Liver (tissue), 9 donors: ENCODE results near the gene CAPZB. TPM values are rescaled to one million over a fixed set of nuclear protein-coding genes. Genes with fewer than 3 reads are reported as not detected.

Experiments
- DNase-seq: peaks from one replicate; pipeline ENCODE4 v3.0.0-alpha.2; 2017; ENCODE audit warnings: low spot score
- H3K27ac ChIP-seq, 2 donors: one replicate each; pipeline ENCODE4 v1.7.0; 2013; ENCODE audit warnings: inconsistent platforms in 2 of 2, low read length in 2 of 2, control low read depth in 1 of 2, low read depth in 1 of 2, mild to moderate bottlenecking in 1 of 2
- H3K27me3 ChIP-seq, 4 donors: one replicate each; pipeline versions ENCODE4 v1.6.1 to v1.7.0; 2013; ENCODE audit warnings: low read length in 3 of 4, inconsistent platforms in 1 of 4, mild to moderate bottlenecking in 1 of 4, moderate library complexity in 1 of 4; ENCODE audit not compliant: control insufficient read depth in 4 of 4, insufficient read depth in 4 of 4
- H3K36me3 ChIP-seq, 4 donors: one replicate each; pipeline versions ENCODE4 v1.6.1 to v1.7.0; 2013; ENCODE audit warnings: low read length in 3 of 4, mild to moderate bottlenecking in 3 of 4, low read depth in 1 of 4, moderate library complexity in 1 of 4; ENCODE audit not compliant: control insufficient read depth in 4 of 4, insufficient read depth in 3 of 4
- H3K4me1 ChIP-seq, 4 donors: one replicate each; pipeline versions ENCODE4 v1.6.1 to v1.7.0; 2013; ENCODE audit warnings: low read length in 3 of 4, mild to moderate bottlenecking in 3 of 4, moderate library complexity in 1 of 4; ENCODE audit not compliant: control insufficient read depth in 4 of 4, insufficient read depth in 4 of 4
- H3K4me3 ChIP-seq, 3 donors: one replicate each; pipeline versions ENCODE4 v1.6.1 to v1.7.0; 2013; ENCODE audit warnings: low read length in 3 of 3, control low read depth in 1 of 3, low read depth in 1 of 3, mild to moderate bottlenecking in 1 of 3
- H3K9ac ChIP-seq, 2 donors: one replicate each; pipeline ENCODE4 v1.7.0; 2013; ENCODE audit warnings: low read length in 2 of 2, mild to moderate bottlenecking in 2 of 2, moderate library complexity in 2 of 2, control low read depth in 1 of 2, low read depth in 1 of 2
- H3K9me3 ChIP-seq, 4 donors: one replicate each; pipeline versions ENCODE4 v1.6.1 to v1.7.0; 2013; ENCODE audit warnings: low read length in 3 of 4; ENCODE audit not compliant: control insufficient read depth in 4 of 4
- ATF3 ChIP-seq: IDR thresholded peaks from 2 replicates; pipeline ENCODE4 v1.6.1; 2016; ENCODE audit warnings: antibody characterized with exemption
- CTCF ChIP-seq: fragments of 150-350 bp; IDR thresholded peaks from 2 replicates; pipeline ENCODE4 v1.5.1; 2017; ENCODE audit warnings: improper control_type of control experiment, low read depth, low read length; ENCODE audit not compliant: missing input control
- FOXA1 ChIP-seq: IDR thresholded peaks from 2 replicates; pipeline ENCODE4 v1.6.1; 2016; ENCODE audit warnings: antibody characterized with exemption
- GABPA ChIP-seq, 2 donors: IDR thresholded peaks in 1 of 2; conservative IDR thresholded peaks in 1 of 2; 2 replicates each; pipeline ENCODE4 v1.6.1; 2016; ENCODE audit warnings: antibody characterized with exemption in 2 of 2, mild to moderate bottlenecking in 1 of 2, moderate library complexity in 1 of 2
- HNF4A ChIP-seq, 2 donors: conservative IDR thresholded peaks; 2 replicates each; pipeline ENCODE4 v1.6.1; 2016; ENCODE audit warnings: antibody characterized with exemption in 2 of 2, mild to moderate bottlenecking in 2 of 2
- HNF4G ChIP-seq: IDR thresholded peaks from 2 replicates; pipeline ENCODE4 v1.6.1; 2016; ENCODE audit warnings: antibody characterized with exemption
- JUND ChIP-seq, 2 donors: IDR thresholded peaks; 2 replicates each; pipeline ENCODE4 v1.6.1; 2016; ENCODE audit warnings: antibody characterized with exemption in 2 of 2
- NR2F2 ChIP-seq: IDR thresholded peaks from 2 replicates; pipeline ENCODE4 v1.6.1; 2016; ENCODE audit warnings: antibody characterized with exemption
- RAD21 ChIP-seq, 2 donors: IDR thresholded peaks; 2 replicates each; pipeline ENCODE4 v1.6.1; 2016; ENCODE audit warnings: antibody characterized with exemption in 2 of 2, mild to moderate bottlenecking in 2 of 2
- RXRA ChIP-seq, 2 donors: IDR thresholded peaks; 2 replicates each; pipeline ENCODE4 v1.6.1; 2017 to 2018; ENCODE audit warnings: antibody characterized with exemption in 2 of 2, mild to moderate bottlenecking in 1 of 2
- TAF1 ChIP-seq: conservative IDR thresholded peaks from 2 replicates; pipeline ENCODE4 v1.6.1; 2016; ENCODE audit warnings: antibody characterized with exemption, mild to moderate bottlenecking
- YY1 ChIP-seq: IDR thresholded peaks from 2 replicates; pipeline ENCODE4 v1.6.1; 2016; ENCODE audit warnings: antibody characterized with exemption, mild to moderate bottlenecking
- WGBS: extraction: QIAGEN DNeasy Blood & Tissue Kit; methylation state at CpG from one replicate; pipeline ENCODE4 v1.1.7; 2013; 5-methylcytosine and 5-hydroxymethylcytosine counted together
- polyA plus RNA-seq, 2 donors: library from polyadenylated mRNA; stranded (reverse) in 1 of 2; unstranded in 1 of 2; fragments of 200-250 nt in 1 of 2; fragments of >200 nt in 1 of 2; fragmentation: Nextera tagmentation in 1 of 2; extraction: Ambion mirVana in 1 of 2; gene quantifications; one replicate each; pipeline versions ENCODE4 v1.2.1 to v1.2.3, GENCODE V29; 2013 to 2015
- total RNA-seq, 2 donors: library from RNA; depleted of rRNA; stranded (reverse); fragments of >200 nt; gene quantifications; one replicate each; pipeline ENCODE4 v1.2.3, GENCODE V29; 2014
- TF ChIP-seq, protein P1 (sequence below): IDR thresholded peaks from 2 replicates; pipeline ENCODE4 v1.6.1; 2016; ENCODE audit warnings: antibody characterized with exemption
- TF ChIP-seq, protein P2 (sequence below): IDR thresholded peaks from 2 replicates; pipeline ENCODE4 v1.6.1; 2016; ENCODE audit warnings: antibody characterized with exemption
- TF ChIP-seq, protein P3 (sequence below): IDR thresholded peaks from 2 replicates; pipeline ENCODE4 v1.6.1; 2016; ENCODE audit warnings: antibody characterized with exemption, mild to moderate bottlenecking
- donor health status: healthy.
- donor health status: healthy.
- donor health status: healthy.
- donor health status: healthy.
- donor health status: healthy.

CAPZB gene
- total and polyA plus RNA-seq, 4 donors = 38.3 to 98.9 (median 51.1) TPM

DNA sequence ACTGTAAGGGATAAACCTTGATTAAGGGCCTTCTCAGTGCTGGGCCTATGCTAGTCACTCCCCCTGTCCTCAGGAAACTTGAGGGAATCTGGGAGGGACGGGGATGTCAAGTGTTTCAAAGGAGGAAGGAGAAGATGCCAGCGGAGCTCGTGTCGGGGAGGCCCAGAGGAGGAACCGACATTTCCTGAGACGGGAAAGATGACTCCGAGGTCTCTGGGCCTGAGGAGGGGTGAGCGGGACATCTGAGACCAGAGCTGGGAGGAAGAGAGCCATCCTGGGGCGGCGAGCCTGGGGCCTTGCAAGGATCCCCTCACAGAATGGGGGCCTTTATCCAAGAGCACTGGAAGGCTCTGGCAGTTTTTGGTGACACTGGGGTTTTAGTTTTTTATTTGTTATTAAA, 162.9 kb downstream of the CAPZB start:
- no peaks in the 10 kb centered on the region for H3K4me1 ChIP-seq
- no peak for DNase-seq
- TF ChIP-seq GABPA (IDR thresholded peaks at IDR 0.05 in 1 of 2, conservative IDR thresholded peaks at IDR 0.05 in 1 of 2) = no peak
- TF ChIP-seq, protein P1, sequence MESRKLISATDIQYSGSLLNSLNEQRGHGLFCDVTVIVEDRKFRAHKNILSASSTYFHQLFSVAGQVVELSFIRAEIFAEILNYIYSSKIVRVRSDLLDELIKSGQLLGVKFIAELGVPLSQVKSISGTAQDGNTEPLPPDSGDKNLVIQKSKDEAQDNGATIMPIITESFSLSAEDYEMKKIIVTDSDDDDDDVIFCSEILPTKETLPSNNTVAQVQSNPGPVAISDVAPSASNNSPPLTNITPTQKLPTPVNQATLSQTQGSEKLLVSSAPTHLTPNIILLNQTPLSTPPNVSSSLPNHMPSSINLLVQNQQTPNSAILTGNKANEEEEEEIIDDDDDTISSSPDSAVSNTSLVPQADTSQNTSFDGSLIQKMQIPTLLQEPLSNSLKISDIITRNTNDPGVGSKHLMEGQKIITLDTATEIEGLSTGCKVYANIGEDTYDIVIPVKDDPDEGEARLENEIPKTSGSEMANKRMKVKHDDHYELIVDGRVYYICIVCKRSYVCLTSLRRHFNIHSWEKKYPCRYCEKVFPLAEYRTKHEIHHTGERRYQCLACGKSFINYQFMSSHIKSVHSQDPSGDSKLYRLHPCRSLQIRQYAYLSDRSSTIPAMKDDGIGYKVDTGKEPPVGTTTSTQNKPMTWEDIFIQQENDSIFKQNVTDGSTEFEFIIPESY = no peak
- no peak for TF ChIP-seq RAD21 (IDR thresholded peaks at IDR 0.05)
- TF ChIP-seq JUND (IDR thresholded peaks at IDR 0.05) = no peak
- TF ChIP-seq TAF1 = no peak
- no peak for TF ChIP-seq NR2F2
- no peak for TF ChIP-seq HNF4A (conservative IDR thresholded peaks at IDR 0.05)
- no peak for TF ChIP-seq YY1
- no peak for TF ChIP-seq HNF4G
- TF ChIP-seq, protein P2, sequence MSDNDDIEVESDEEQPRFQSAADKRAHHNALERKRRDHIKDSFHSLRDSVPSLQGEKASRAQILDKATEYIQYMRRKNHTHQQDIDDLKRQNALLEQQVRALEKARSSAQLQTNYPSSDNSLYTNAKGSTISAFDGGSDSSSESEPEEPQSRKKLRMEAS = no peak
- no peak for TF ChIP-seq ATF3
- WGBS = 82% methylated on average over 10 of the region's 10 CpGs
- no peaks in the 10 kb centered on the region for H3K9me3 ChIP-seq
- no peak overlapping the region for H3K9ac ChIP-seq
- no peaks in the 10 kb centered on the region for H3K27me3 ChIP-seq
- no peak overlapping the region for H3K27ac ChIP-seq
- peaks cover 13 to 51% (median 15%) of the 10 kb centered on the region in 4 donors for H3K36me3 ChIP-seq
- no peak overlapping the region for H3K4me3 ChIP-seq

DNA sequence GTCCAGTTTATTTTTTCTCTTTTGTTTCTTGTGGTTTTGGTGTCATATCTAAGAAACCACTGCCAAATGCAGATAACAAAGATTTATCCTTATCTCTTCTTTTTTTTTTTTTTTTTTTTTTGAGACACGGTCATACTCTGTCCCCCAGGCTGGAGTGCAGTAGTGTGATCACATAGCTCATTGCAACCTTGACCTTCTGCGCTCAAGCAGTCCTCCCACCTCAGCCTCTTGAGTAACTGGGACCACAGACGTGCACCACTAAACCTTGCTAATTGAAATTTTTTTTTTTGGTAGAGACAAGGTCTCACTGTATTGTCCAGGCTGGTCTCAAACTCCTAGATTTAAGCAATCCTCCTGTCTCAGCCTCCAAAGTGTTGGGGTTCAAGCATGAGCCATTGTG, 164.3 kb downstream of the CAPZB start:
- Histone ChIP-seq H3K4me3 (no peak overlapping the region), H3K9me3 (no peaks in the 10 kb centered on the region), H3K27ac (no peak overlapping the region), H3K9ac (no peak overlapping the region), H3K4me1 (peaks cover 0 to 3% (median 0%) of the 10 kb centered on the region in 4 donors), H3K36me3 (peaks cover 8 to 37% (median 15%) of the 10 kb centered on the region in 4 donors), H3K27me3 (no peaks in the 10 kb centered on the region)
- no peak for DNase-seq
- TF ChIP-seq HNF4G = no peak
- no peak for TF ChIP-seq JUND (IDR thresholded peaks at IDR 0.05)
- TF ChIP-seq HNF4A (conservative IDR thresholded peaks at IDR 0.05) = no peak
- no peak for TF ChIP-seq YY1
- TF ChIP-seq, protein P2 = no peak
- TF ChIP-seq, protein P3, sequence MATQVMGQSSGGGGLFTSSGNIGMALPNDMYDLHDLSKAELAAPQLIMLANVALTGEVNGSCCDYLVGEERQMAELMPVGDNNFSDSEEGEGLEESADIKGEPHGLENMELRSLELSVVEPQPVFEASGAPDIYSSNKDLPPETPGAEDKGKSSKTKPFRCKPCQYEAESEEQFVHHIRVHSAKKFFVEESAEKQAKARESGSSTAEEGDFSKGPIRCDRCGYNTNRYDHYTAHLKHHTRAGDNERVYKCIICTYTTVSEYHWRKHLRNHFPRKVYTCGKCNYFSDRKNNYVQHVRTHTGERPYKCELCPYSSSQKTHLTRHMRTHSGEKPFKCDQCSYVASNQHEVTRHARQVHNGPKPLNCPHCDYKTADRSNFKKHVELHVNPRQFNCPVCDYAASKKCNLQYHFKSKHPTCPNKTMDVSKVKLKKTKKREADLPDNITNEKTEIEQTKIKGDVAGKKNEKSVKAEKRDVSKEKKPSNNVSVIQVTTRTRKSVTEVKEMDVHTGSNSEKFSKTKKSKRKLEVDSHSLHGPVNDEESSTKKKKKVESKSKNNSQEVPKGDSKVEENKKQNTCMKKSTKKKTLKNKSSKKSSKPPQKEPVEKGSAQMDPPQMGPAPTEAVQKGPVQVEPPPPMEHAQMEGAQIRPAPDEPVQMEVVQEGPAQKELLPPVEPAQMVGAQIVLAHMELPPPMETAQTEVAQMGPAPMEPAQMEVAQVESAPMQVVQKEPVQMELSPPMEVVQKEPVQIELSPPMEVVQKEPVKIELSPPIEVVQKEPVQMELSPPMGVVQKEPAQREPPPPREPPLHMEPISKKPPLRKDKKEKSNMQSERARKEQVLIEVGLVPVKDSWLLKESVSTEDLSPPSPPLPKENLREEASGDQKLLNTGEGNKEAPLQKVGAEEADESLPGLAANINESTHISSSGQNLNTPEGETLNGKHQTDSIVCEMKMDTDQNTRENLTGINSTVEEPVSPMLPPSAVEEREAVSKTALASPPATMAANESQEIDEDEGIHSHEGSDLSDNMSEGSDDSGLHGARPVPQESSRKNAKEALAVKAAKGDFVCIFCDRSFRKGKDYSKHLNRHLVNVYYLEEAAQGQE = no peak
- no peak for TF ChIP-seq FOXA1
- no peak for TF ChIP-seq TAF1
- no peak for TF ChIP-seq ATF3
- no peak for TF ChIP-seq RXRA (IDR thresholded peaks at IDR 0.05)
- no peak for TF ChIP-seq RAD21 (IDR thresholded peaks at IDR 0.05)
- TF ChIP-seq GABPA (IDR thresholded peaks at IDR 0.05 in 1 of 2, conservative IDR thresholded peaks at IDR 0.05 in 1 of 2) = no peak
- no peak for TF ChIP-seq CTCF
- 93% methylated on average over 3 of the region's 3 CpGs for WGBS
